GM23338 (cell line): ENCODE data around the gene SERPINI2. TPM values are rescaled to one million over a fixed set of nuclear protein-coding genes. Genes with fewer than 3 reads are reported as not detected.

Experiments
- ATAC-seq: fragments of 200-7000 bp; cut with Tn5 transposase; 3 replicates; pipeline ENCODE4 v1.9.1; 2020
- DNase-seq: peaks from one replicate; pipeline ENCODE4 v3.0.0-alpha.2; 2015; ENCODE audit warnings: low spot score
- H2AFZ ChIP-seq: fragments of 200-600 bp; sonication (generic); 2 replicates; pipeline ENCODE4 v1.8.0; 2016; ENCODE audit warnings: antibody characterized with exemption, mild to moderate bottlenecking, moderate library complexity
- H3F3A ChIP-seq: fragments of 200-600 bp; sonication (generic); replicated peaks from 2 replicates; pipeline ENCODE4 v1.8.0; 2017; ENCODE audit warnings: antibody characterized with exemption, mixed run types, low read depth
- H3K27ac ChIP-seq: fragments of 200-600 bp; sonication (generic); 2 replicates; pipeline ENCODE4 v1.6.1; 2016; ENCODE audit warnings: low read depth
- H3K27me3 ChIP-seq: fragments of 200-600 bp; sonication (generic); 2 replicates; pipeline ENCODE4 v1.8.0; 2016; ENCODE audit warnings: mild to moderate bottlenecking, mixed run types, moderate library complexity; ENCODE audit not compliant: insufficient read depth
- H3K36me3 ChIP-seq: fragments of 200-600 bp; sonication (generic); 2 replicates; pipeline ENCODE4 v1.8.0; 2016; ENCODE audit warnings: mild to moderate bottlenecking; ENCODE audit not compliant: insufficient read depth
- H3K4me1 ChIP-seq: fragments of 200-600 bp; sonication (generic); 2 replicates; pipeline ENCODE4 v1.8.0; 2016; ENCODE audit warnings: mild to moderate bottlenecking, moderate library complexity; ENCODE audit not compliant: insufficient read depth
- H3K4me2 ChIP-seq: fragments of 200-600 bp; sonication (generic); 2 replicates; pipeline ENCODE4 v1.7.1; 2017; ENCODE audit warnings: mixed run types
- H3K4me3 ChIP-seq: fragments of 200-600 bp; sonication (generic); 2 replicates; pipeline ENCODE4 v1.6.1; 2016; ENCODE audit warnings: mixed run types
- H3K79me2 ChIP-seq: fragments of 200-600 bp; sonication (generic); replicated peaks from 2 replicates; pipeline ENCODE4 v1.8.0; 2017; ENCODE audit warnings: mild to moderate bottlenecking; ENCODE audit not compliant: insufficient read depth
- H3K9me2 ChIP-seq: fragments of 200-600 bp; sonication (generic); 2 replicates; pipeline ENCODE4 v1.8.0; 2017; ENCODE audit not compliant: insufficient read depth
- H4K20me1 ChIP-seq: fragments of 200-600 bp; sonication (generic); replicated peaks from 2 replicates; pipeline ENCODE4 v1.8.0; 2017; ENCODE audit warnings: mild to moderate bottlenecking; ENCODE audit not compliant: insufficient read depth
- H3K27ac Mint-ChIP-seq: 2 replicates; pipeline ENCODE4 v1.8.0; 2020; ENCODE audit warnings: inconsistent platforms, mild to moderate bottlenecking, moderate library complexity, mixed read lengths
- H3K27me3 Mint-ChIP-seq: 3 replicates; pipeline ENCODE4 v1.8.0; 2022; ENCODE audit warnings: low read depth, mild to moderate bottlenecking, moderate library complexity, mixed read lengths, inconsistent platforms; ENCODE audit not compliant: insufficient read depth, poor library complexity
- H3K36me3 Mint-ChIP-seq: 3 replicates; pipeline ENCODE4 v1.8.0; 2021; ENCODE audit warnings: low read depth, mild to moderate bottlenecking, inconsistent platforms, moderate library complexity, mixed read lengths
- H3K4me1 Mint-ChIP-seq: 3 replicates; pipeline ENCODE4 v1.8.0; 2020; ENCODE audit warnings: mild to moderate bottlenecking, inconsistent platforms, mixed read lengths
- H3K4me3 Mint-ChIP-seq: 3 replicates; pipeline ENCODE4 v1.8.0; 2021; ENCODE audit warnings: moderate library complexity, mild to moderate bottlenecking, inconsistent platforms, mixed read lengths
- H3K9me3 Mint-ChIP-seq: 3 replicates; pipeline ENCODE4 v1.8.0; 2020; ENCODE audit warnings: moderate library complexity, mild to moderate bottlenecking, inconsistent platforms, mixed read lengths
- CREB1 ChIP-seq: fragments of 250-450 bp; sonication (Bioruptor Pico); IDR thresholded peaks from 2 replicates; pipeline ENCODE4 v1.5.0; 2020; ENCODE audit warnings: low read depth, mild to moderate bottlenecking, moderate library complexity
- EZH2 ChIP-seq: fragments of 200-600 bp; sonication (generic); IDR thresholded peaks from one replicate; pipeline ENCODE4 v1.8.0; 2017; ENCODE audit warnings: antibody characterized with exemption, mild to moderate bottlenecking, low read depth; ENCODE audit not compliant: unreplicated experiment
- EZH2phosphoT487 ChIP-seq: fragments of 200-600 bp; sonication (generic); IDR thresholded peaks from one replicate; pipeline ENCODE4 v1.8.1; 2018; ENCODE audit warnings: antibody characterized with exemption; ENCODE audit not compliant: unreplicated experiment
- NANOG ChIP-seq: IDR thresholded peaks from 2 replicates; pipeline ENCODE4 v1.6.1; 2016; ENCODE audit warnings: antibody characterized with exemption, borderline replicate concordance
- STAT1 ChIP-seq: IDR thresholded peaks from one replicate; pipeline ENCODE4 v1.6.1; 2016; ENCODE audit warnings: antibody characterized with exemption; ENCODE audit not compliant: unreplicated experiment
- ZNF114 ChIP-seq: fragments of 250-450 bp; sonication (Bioruptor Pico); IDR thresholded peaks from 2 replicates; pipeline ENCODE4 v1.5.0; 2020; ENCODE audit warnings: mild to moderate bottlenecking, moderate library complexity
- polyA plus RNA-seq: library from polyadenylated mRNA; unstranded; fragments of >200 nt; fragmentation: Nextera tagmentation; extraction: Ambion mirVana; gene quantifications from 2 replicates; pipeline ENCODE4 v1.2.1, GENCODE V29; 2016
- total RNA-seq: library from RNA; depleted of rRNA; stranded (reverse); fragments of >200 nt; shearing (Covaris generic); gene quantifications from 2 replicates; pipeline ENCODE4 v1.2.3, GENCODE V29; 2014
- TF ChIP-seq, protein P1 (sequence below): IDR thresholded peaks from 2 replicates; pipeline ENCODE4 v1.6.1; 2016; ENCODE audit warnings: antibody characterized with exemption
- TF ChIP-seq, protein P2 (sequence below): IDR thresholded peaks from one replicate; pipeline ENCODE4 v1.6.1; 2018; ENCODE audit warnings: antibody characterized with exemption; ENCODE audit not compliant: unreplicated experiment
- TF ChIP-seq, protein P3 (sequence below): fragments of 250-450 bp; sonication (Bioruptor Pico); IDR thresholded peaks from 2 replicates; pipeline ENCODE4 v1.5.0; 2020; ENCODE audit warnings: mild to moderate bottlenecking, moderate library complexity

Gene SERPINI2
- total and polyA plus RNA-seq, 2 experiments from 2014 or later = 0.68 to 2.5 TPM

DNA sequence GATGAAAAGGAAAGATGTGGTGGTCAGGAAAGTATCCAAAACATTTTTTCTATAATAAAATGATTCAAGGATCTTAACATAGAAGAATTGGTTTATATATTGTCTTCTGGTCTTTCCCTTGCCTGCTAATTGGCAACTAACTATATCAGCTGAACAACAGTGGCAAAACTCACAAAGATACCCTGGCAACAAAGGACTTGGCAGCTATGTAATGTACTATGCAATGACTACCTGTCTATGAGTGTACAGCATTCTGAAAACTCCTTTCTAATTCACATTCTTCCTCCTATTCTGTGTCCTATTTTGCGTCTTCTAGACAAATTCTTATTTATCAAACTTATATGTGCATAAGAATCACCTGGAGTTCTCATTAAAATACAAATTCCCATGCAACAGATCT lies 15.7 kb upstream of the SERPINI2 start:
- Histone ChIP-seq H3K27me3 (no peaks in the 10 kb centered on the region), H3K4me1 (peaks cover 28% of the 10 kb centered on the region), H3K27ac (no peak overlapping the region), H4K20me1 (no peaks in the 10 kb centered on the region), H3K4me2 (no peak overlapping the region), H2AFZ (no peak overlapping the region), H3F3A (no peaks in the 10 kb centered on the region), H3K4me3 (no peak overlapping the region), H3K36me3 (no peaks in the 10 kb centered on the region), H3K79me2 (no peaks in the 10 kb centered on the region), H3K9me2 (no peaks in the 10 kb centered on the region)
- Mint-ChIP-seq H3K4me3 (no peak overlapping the region), H3K27ac (no peak overlapping the region), H3K36me3 (no peaks in the 10 kb centered on the region), H3K4me1 (peaks cover 23% of the 10 kb centered on the region), H3K9me3 (no peaks in the 10 kb centered on the region), H3K27me3 (peaks cover 3% of the 10 kb centered on the region)
- TF ChIP-seq EZH2phosphoT487 (no peak), CREB1 (no peak), ZNF114 (CRISPR knock-in tag) (no peak), NANOG (no peak), STAT1 (no peak), EZH2 (no peak)
- TF ChIP-seq, protein P1, sequence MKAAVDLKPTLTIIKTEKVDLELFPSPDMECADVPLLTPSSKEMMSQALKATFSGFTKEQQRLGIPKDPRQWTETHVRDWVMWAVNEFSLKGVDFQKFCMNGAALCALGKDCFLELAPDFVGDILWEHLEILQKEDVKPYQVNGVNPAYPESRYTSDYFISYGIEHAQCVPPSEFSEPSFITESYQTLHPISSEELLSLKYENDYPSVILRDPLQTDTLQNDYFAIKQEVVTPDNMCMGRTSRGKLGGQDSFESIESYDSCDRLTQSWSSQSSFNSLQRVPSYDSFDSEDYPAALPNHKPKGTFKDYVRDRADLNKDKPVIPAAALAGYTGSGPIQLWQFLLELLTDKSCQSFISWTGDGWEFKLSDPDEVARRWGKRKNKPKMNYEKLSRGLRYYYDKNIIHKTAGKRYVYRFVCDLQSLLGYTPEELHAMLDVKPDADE = no peak
- TF ChIP-seq, protein P2, sequence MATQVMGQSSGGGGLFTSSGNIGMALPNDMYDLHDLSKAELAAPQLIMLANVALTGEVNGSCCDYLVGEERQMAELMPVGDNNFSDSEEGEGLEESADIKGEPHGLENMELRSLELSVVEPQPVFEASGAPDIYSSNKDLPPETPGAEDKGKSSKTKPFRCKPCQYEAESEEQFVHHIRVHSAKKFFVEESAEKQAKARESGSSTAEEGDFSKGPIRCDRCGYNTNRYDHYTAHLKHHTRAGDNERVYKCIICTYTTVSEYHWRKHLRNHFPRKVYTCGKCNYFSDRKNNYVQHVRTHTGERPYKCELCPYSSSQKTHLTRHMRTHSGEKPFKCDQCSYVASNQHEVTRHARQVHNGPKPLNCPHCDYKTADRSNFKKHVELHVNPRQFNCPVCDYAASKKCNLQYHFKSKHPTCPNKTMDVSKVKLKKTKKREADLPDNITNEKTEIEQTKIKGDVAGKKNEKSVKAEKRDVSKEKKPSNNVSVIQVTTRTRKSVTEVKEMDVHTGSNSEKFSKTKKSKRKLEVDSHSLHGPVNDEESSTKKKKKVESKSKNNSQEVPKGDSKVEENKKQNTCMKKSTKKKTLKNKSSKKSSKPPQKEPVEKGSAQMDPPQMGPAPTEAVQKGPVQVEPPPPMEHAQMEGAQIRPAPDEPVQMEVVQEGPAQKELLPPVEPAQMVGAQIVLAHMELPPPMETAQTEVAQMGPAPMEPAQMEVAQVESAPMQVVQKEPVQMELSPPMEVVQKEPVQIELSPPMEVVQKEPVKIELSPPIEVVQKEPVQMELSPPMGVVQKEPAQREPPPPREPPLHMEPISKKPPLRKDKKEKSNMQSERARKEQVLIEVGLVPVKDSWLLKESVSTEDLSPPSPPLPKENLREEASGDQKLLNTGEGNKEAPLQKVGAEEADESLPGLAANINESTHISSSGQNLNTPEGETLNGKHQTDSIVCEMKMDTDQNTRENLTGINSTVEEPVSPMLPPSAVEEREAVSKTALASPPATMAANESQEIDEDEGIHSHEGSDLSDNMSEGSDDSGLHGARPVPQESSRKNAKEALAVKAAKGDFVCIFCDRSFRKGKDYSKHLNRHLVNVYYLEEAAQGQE = no peak
- TF ChIP-seq, protein P3, sequence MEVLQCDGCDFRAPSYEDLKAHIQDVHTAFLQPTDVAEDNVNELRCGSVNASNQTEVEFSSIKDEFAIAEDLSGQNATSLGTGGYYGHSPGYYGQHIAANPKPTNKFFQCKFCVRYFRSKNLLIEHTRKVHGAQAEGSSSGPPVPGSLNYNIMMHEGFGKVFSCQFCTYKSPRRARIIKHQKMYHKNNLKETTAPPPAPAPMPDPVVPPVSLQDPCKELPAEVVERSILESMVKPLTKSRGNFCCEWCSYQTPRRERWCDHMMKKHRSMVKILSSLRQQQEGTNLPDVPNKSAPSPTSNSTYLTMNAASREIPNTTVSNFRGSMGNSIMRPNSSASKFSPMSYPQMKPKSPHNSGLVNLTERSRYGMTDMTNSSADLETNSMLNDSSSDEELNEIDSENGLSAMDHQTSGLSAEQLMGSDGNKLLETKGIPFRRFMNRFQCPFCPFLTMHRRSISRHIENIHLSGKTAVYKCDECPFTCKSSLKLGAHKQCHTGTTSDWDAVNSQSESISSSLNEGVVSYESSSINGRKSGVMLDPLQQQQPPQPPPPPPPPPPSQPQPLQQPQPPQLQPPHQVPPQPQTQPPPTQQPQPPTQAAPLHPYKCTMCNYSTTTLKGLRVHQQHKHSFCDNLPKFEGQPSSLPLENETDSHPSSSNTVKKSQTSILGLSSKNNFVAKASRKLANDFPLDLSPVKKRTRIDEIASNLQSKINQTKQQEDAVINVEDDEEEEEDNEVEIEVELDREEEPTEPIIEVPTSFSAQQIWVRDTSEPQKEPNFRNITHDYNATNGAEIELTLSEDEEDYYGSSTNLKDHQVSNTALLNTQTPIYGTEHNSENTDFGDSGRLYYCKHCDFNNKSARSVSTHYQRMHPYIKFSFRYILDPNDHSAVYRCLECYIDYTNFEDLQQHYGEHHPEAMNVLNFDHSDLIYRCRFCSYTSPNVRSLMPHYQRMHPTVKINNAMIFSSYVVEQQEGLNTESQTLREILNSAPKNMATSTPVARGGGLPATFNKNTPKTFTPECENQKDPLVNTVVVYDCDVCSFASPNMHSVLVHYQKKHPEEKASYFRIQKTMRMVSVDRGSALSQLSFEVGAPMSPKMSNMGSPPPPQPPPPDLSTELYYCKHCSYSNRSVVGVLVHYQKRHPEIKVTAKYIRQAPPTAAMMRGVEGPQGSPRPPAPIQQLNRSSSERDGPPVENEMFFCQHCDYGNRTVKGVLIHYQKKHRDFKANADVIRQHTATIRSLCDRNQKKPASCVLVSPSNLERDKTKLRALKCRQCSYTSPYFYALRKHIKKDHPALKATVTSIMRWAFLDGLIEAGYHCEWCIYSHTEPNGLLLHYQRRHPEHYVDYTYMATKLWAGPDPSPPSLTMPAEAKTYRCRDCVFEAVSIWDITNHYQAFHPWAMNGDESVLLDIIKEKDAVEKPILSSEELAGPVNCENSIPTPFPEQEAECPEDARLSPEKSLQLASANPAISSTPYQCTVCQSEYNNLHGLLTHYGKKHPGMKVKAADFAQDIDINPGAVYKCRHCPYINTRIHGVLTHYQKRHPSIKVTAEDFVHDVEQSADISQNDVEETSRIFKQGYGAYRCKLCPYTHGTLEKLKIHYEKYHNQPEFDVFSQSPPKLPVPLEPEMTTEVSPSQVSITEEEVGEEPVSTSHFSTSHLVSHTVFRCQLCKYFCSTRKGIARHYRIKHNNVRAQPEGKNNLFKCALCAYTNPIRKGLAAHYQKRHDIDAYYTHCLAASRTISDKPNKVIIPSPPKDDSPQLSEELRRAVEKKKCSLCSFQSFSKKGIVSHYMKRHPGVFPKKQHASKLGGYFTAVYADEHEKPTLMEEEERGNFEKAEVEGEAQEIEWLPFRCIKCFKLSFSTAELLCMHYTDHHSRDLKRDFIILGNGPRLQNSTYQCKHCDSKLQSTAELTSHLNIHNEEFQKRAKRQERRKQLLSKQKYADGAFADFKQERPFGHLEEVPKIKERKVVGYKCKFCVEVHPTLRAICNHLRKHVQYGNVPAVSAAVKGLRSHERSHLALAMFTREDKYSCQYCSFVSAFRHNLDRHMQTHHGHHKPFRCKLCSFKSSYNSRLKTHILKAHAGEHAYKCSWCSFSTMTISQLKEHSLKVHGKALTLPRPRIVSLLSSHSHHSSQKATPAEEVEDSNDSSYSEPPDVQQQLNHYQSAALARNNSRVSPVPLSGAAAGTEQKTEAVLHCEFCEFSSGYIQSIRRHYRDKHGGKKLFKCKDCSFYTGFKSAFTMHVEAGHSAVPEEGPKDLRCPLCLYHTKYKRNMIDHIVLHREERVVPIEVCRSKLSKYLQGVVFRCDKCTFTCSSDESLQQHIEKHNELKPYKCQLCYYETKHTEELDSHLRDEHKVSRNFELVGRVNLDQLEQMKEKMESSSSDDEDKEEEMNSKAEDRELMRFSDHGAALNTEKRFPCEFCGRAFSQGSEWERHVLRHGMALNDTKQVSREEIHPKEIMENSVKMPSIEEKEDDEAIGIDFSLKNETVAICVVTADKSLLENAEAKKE = no peak
- ATAC-seq = no peak
- DNase-seq = no peak
